Retinal pigment epithelial cell (primary cell): ENCODE measurements around the gene DHRSX.

Experiments
- DNase-seq: peaks from one replicate; pipeline ENCODE4 v3.0.0-alpha.2; 2010; ENCODE audit warnings: low read depth
- H3K4me3 ChIP-seq: 2 replicates; pipeline ENCODE4 v1.5.1; 2011; ENCODE audit warnings: mild to moderate bottlenecking, low read length, control low read depth, moderate library complexity
- CTCF ChIP-seq: conservative IDR thresholded peaks from 2 replicates; pipeline ENCODE4 v1.5.1; 2011; ENCODE audit warnings: low read depth, low read length, control low read depth, inconsistent platforms

The DHRSX gene

GRCh38 chrX:2500803-2501558 is at the start of gene DHRSX, which contains the start of gene ZBED1:
Gene DHRSX, minus strand, starts transcription at chrX:2500976. Its CDS starts 51 bp downstream, at chrX:2500925.
Gene ZBED1, minus strand, starts transcription at chrX:2500976. Its CDS starts 10,257 bp downstream, at chrX:2490719.
- no peak for DNase-seq
- H3K4me3 ChIP-seq, result peak within 1 kb of the TSS; percentile 76
- TF ChIP-seq CTCF, result no peak

GRCh38 chrX:2549876-2550275 is 49.1 kb upstream of the DHRSX start:
- no peak for TF ChIP-seq CTCF
- H3K4me3 ChIP-seq, result no peak overlapping the region
- no peak for DNase-seq

- H3K4me3 ChIP-seq, result no peak overlapping the region
- no peak for TF ChIP-seq CTCF
- no peak for DNase-seq
These were observed 48.1 kb upstream of the DHRSX start for GRCh38 chrX:2548711-2549423.

GRCh38 chrX:2547736-2548135 is 47.0 kb upstream of the DHRSX start:
- no peak overlapping the region for H3K4me3 ChIP-seq
- DNase-seq, result no peak
- TF ChIP-seq CTCF, result no peak

GRCh38 chrX:2546496-2546895 is 45.7 kb upstream of the DHRSX start:
- DNase-seq, result no peak
- no peak overlapping the region for H3K4me3 ChIP-seq
- no peak for TF ChIP-seq CTCF

GRCh38 chrX:2545144-2545543 is 44.4 kb upstream of the DHRSX start:
- no peak for DNase-seq
- H3K4me3 ChIP-seq, result no peak overlapping the region
- no peak for TF ChIP-seq CTCF
